ENCODE data around the gene SHTN1.

Gene SHTN1

DNA sequence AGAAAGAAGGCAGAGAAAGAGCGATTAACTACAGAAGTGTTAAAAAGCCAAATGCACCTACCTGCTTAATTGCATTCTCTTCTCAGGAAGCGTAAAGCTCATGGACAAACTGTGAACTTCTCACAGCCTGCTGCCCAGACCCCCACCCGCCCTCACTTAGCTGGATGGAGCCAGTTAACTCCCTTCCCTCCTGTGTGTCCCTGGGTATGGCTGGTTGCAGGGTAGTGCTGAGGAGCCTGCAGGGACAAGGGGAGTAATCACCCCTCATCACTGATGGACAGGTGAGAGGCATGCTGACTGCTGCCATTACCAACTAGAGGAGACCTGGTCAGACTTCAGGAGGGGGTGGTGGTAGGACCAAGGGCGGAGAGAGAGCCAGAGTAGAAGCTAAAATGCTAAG, 118.2 kb downstream of the SHTN1 start:
- Histone ChIP-seq H3K9ac (ENCODE audit: low read length) (no peak overlapping the region), H3K4me3 (ENCODE audit: low read length) (no peak overlapping the region), H3K4me1 (ENCODE audit: control insufficient read depth, low read depth, low read length) (peaks cover 21% of the 10 kb centered on the region), H3K27me3 (ENCODE audit: control insufficient read depth, insufficient read depth, low read length) (no peaks in the 10 kb centered on the region), H3K27ac (ENCODE audit: low read length) (no peak overlapping the region), H3K36me3 (ENCODE audit: control insufficient read depth, low read depth, low read length) (no peaks in the 10 kb centered on the region), H3K9me3 (ENCODE audit: control insufficient read depth, low read depth, low read length) (no peaks in the 10 kb centered on the region)

DNA sequence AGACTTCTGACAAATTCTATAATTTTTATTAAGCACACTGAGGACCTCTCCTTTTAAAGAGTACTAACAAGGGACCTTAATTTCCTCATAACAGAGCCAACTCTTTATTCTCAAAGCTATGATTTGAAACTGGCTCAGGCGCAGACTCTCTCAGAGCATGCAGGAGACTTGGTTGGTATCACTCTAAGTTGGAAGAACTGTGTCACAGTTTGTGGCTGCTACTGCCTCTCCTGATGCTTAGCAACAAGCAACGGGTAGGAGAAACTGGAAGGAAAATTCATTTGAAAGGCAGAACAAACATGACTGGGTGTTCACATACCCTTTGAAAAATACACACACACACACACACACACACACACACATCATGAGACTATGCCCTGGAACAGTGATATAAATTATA, 122.3 kb downstream of the SHTN1 start:
- Histone ChIP-seq H3K27ac (ENCODE audit: low read length) (no peak overlapping the region), H3K9me3 (ENCODE audit: control insufficient read depth, low read depth, low read length) (no peaks in the 10 kb centered on the region), H3K4me3 (ENCODE audit: low read length) (no peak overlapping the region), H3K36me3 (ENCODE audit: control insufficient read depth, low read depth, low read length) (no peaks in the 10 kb centered on the region), H3K9ac (ENCODE audit: low read length) (no peak overlapping the region), H3K4me1 (ENCODE audit: control insufficient read depth, low read depth, low read length) (peaks cover 30% of the 10 kb centered on the region), H3K27me3 (ENCODE audit: control insufficient read depth, insufficient read depth, low read length) (peaks cover 1% of the 10 kb centered on the region)

DNA sequence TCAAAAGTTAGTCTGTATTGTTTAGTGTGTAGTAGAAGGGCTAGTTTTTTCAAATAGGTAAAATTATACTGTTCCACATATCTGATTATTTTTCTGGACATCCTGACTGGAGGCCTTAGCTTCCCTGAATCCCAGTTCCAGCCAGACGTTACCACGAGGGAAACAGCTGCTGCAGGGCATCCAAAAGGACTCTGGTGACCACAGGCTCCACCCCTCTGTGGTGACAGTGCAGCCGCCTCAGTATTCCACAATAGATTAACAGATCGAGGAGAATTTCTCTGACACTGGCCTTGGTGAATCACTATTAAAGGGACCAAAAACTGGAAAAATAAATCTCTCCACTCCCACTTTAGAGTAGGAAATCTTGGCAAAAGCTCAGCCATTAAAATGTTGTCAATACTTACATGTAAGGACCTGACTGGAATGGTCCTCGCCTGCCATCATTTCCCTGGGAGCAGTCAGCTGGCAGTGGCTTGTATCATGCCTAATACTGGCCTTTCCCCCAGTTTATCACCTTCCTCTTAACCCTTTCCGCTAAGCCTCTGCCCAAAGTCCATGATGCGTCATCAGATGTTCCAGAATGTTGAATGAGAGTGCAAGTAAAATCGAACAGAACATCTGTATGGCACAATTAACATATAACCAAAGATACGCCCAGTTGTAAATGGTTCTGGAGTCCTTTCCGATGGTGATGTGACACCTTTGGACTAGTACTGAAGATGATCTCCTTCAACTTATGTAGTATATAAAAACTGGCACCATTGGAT, 124.1 kb downstream of the SHTN1 start:
- H3K36me3 ChIP-seq (ENCODE audit: control insufficient read depth, low read depth, low read length) = no peaks in the 10 kb centered on the region
- no peak overlapping the region for H3K9ac ChIP-seq (ENCODE audit: low read length)
- no peak overlapping the region for H3K27ac ChIP-seq (ENCODE audit: low read length)
- peaks cover 7% of the 10 kb centered on the region for H3K27me3 ChIP-seq (ENCODE audit: control insufficient read depth, insufficient read depth, low read length)
- H3K9me3 ChIP-seq (ENCODE audit: control insufficient read depth, low read depth, low read length) = no peaks in the 10 kb centered on the region
- H3K4me3 ChIP-seq (ENCODE audit: low read length) = no peak overlapping the region
- peaks cover 20% of the 10 kb centered on the region for H3K4me1 ChIP-seq (ENCODE audit: control insufficient read depth, low read depth, low read length)

DNA sequence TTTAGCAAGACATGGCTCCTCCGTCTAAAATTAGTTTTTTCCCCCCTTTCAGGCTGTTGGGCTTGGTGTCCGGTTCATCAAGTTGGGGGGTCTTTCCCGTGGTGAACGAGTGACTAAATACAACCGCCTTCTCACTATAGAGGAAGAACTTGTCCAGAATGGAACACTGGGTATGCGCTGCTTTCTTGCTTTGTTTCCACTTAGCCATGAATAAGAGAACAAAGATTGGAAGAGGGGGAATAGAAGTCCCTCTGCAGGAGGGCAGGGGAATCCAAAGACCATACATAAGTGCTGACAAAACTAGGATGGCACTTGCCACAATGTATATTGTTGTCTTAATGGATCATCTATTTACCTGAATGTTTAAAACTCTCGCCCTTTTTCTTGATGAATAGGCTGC, 125.2 kb downstream of the SHTN1 start:
- Histone ChIP-seq H3K27ac (ENCODE audit: low read length) (no peak overlapping the region), H3K9me3 (ENCODE audit: control insufficient read depth, low read depth, low read length) (no peaks in the 10 kb centered on the region), H3K27me3 (ENCODE audit: control insufficient read depth, insufficient read depth, low read length) (peaks cover 7% of the 10 kb centered on the region), H3K4me3 (ENCODE audit: low read length) (no peak overlapping the region), H3K9ac (ENCODE audit: low read length) (no peak overlapping the region), H3K4me1 (ENCODE audit: control insufficient read depth, low read depth, low read length) (peaks cover 20% of the 10 kb centered on the region), H3K36me3 (ENCODE audit: control insufficient read depth, low read depth, low read length) (no peaks in the 10 kb centered on the region)

DNA sequence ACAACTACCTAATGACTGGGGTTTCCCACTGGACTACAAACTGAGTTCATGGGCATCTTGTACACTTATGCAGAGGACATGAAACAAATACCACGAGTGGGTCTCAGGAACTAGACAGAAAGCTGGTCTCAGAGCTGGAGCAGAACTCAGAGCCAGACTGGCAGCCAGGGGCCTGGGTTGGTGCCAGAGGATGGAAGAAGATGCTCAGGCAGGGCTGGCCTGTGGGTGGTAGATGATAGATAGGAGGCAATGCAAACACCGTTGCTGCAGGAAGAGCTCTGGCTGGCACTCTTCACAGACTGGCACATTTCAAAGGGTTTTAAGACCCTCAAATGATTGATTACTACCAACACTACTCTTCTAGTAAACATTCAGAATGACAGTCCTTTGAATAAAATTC, 126.9 kb downstream of the SHTN1 start:
- H3K27ac ChIP-seq (ENCODE audit: low read length) = no peak overlapping the region
- H3K9ac ChIP-seq (ENCODE audit: low read length) = no peak overlapping the region
- no peaks in the 10 kb centered on the region for H3K36me3 ChIP-seq (ENCODE audit: control insufficient read depth, low read depth, low read length)
- H3K4me1 ChIP-seq (ENCODE audit: control insufficient read depth, low read depth, low read length) = peaks cover 35% of the 10 kb centered on the region
- H3K4me3 ChIP-seq (ENCODE audit: low read length) = no peak overlapping the region
- no peaks in the 10 kb centered on the region for H3K9me3 ChIP-seq (ENCODE audit: control insufficient read depth, low read depth, low read length)
- peaks cover 7% of the 10 kb centered on the region for H3K27me3 ChIP-seq (ENCODE audit: control insufficient read depth, insufficient read depth, low read length)

DNA sequence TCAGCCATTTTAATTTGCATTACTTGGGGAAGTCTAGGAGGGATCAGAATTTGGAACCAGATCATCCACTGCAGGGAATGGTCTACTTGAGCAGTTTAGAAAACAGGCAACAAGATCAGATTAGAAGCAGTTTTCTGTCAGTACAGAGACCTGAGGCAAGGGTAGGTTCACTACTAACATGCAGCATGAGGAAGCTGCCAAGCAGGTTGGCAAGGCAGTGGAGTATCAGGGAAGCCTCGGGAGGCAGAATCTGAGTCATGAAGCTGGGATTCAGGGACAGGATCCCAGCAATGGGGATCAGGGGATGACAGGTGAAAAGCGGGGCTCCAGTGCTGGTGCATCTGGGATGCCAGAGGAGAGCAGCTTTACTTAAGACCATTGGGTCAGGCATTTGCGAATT, 127.6 kb downstream of the SHTN1 start:
- Histone ChIP-seq H3K27me3 (ENCODE audit: control insufficient read depth, insufficient read depth, low read length) (peaks cover 7% of the 10 kb centered on the region), H3K4me3 (ENCODE audit: low read length) (no peak overlapping the region), H3K27ac (ENCODE audit: low read length) (no peak overlapping the region), H3K36me3 (ENCODE audit: control insufficient read depth, low read depth, low read length) (no peaks in the 10 kb centered on the region), H3K9ac (ENCODE audit: low read length) (no peak overlapping the region), H3K4me1 (ENCODE audit: control insufficient read depth, low read depth, low read length) (peaks cover 43% of the 10 kb centered on the region), H3K9me3 (ENCODE audit: control insufficient read depth, low read depth, low read length) (no peaks in the 10 kb centered on the region)

DNA sequence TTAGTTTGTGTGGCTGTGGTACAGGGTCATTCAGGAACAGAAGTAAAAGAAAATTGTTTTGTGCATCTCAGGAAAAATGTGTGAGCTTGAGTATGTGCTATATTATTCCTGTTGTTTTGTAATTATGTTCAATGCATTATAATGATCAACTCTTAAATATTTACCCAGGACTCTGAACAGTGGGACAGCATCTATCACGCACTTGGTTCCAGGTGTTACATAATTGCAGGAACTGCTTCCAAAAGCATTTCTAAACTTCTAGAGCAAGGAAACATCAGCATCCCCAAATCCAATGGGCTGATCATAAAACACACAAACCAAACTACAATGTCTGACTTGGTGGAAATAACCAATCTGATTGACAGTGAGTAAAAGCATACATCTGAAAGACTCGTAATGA, 129.1 kb downstream of the SHTN1 start:
- no peaks in the 10 kb centered on the region for H3K9me3 ChIP-seq (ENCODE audit: control insufficient read depth, low read depth, low read length)
- H3K4me1 ChIP-seq (ENCODE audit: control insufficient read depth, low read depth, low read length) = peaks cover 44% of the 10 kb centered on the region
- H3K4me3 ChIP-seq (ENCODE audit: low read length) = no peak overlapping the region
- no peak overlapping the region for H3K9ac ChIP-seq (ENCODE audit: low read length)
- H3K27ac ChIP-seq (ENCODE audit: low read length) = no peak overlapping the region
- peaks cover 7% of the 10 kb centered on the region for H3K27me3 ChIP-seq (ENCODE audit: control insufficient read depth, insufficient read depth, low read length)
- no peaks in the 10 kb centered on the region for H3K36me3 ChIP-seq (ENCODE audit: control insufficient read depth, low read depth, low read length)

DNA sequence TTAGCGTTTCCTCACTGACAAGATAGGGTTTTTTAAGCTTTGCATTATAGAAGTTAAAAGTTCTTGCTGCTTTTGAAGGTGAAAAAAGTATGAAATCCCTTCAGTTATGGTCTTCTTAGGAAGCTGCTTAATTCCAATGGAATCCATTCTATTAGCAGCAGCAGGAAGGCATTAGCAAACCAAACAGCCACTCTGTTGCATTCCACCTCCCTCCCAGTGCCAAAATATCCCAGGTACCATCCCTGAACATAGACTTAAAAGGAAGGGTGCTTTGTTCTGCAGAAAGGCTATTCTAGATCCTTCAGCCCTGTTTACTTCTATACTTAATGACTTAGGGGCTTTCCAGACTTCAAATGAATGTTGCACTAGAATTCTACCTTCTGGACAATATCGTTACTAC, 131.9 kb downstream of the SHTN1 start:
- H3K4me1 ChIP-seq (ENCODE audit: control insufficient read depth, low read depth, low read length) = peaks cover 23% of the 10 kb centered on the region
- no peaks in the 10 kb centered on the region for H3K36me3 ChIP-seq (ENCODE audit: control insufficient read depth, low read depth, low read length)
- H3K9ac ChIP-seq (ENCODE audit: low read length) = no peak overlapping the region
- H3K27me3 ChIP-seq (ENCODE audit: control insufficient read depth, insufficient read depth, low read length) = peaks cover 7% of the 10 kb centered on the region
- no peak overlapping the region for H3K27ac ChIP-seq (ENCODE audit: low read length)
- H3K4me3 ChIP-seq (ENCODE audit: low read length) = no peak overlapping the region
- no peaks in the 10 kb centered on the region for H3K9me3 ChIP-seq (ENCODE audit: control insufficient read depth, low read depth, low read length)

DNA sequence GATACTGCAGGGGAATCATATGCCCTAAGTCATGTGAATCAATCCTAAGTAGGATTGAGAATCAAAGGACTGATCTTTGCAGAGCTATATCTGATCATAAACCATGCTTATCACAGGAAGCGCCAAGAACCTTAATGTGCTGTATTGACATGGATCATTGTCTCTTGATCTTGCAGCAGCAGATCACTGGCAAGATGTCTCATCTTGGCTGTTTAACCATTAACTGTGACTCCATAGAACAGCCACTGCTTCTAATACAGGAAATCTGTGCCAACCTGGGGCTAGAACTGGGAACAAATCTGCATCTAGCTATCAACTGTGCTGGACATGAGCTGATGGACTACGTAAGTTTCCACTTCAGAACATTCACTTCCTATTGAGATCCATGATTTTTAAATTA, 134.0 kb downstream of the SHTN1 start:
- H3K27ac ChIP-seq (ENCODE audit: low read length) = no peak overlapping the region
- H3K27me3 ChIP-seq (ENCODE audit: control insufficient read depth, insufficient read depth, low read length) = no peaks in the 10 kb centered on the region
- H3K4me3 ChIP-seq (ENCODE audit: low read length) = no peak overlapping the region
- H3K9ac ChIP-seq (ENCODE audit: low read length) = no peak overlapping the region
- no peaks in the 10 kb centered on the region for H3K36me3 ChIP-seq (ENCODE audit: control insufficient read depth, low read depth, low read length)
- no peaks in the 10 kb centered on the region for H3K9me3 ChIP-seq (ENCODE audit: control insufficient read depth, low read depth, low read length)
- H3K4me1 ChIP-seq (ENCODE audit: control insufficient read depth, low read depth, low read length) = peaks cover 23% of the 10 kb centered on the region

DNA sequence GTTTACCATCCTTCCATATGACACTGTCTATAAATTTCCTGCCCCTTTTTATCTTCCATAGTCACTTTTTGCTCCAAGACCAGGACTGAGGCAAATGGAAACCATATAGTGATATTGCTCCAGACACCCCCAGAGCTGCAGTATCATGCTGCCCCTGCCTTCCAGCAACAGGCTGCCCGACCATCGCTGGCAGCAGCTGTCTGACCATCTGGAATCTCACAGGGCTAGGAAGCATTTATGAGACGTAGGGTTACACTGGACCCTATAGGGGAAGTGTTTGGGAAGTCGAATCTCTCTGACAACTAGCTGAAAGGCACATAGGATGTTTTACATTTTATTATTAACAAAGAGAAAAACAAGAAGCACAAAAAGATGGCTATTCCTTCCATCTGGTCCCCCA, 136.3 kb downstream of the SHTN1 start:
- Histone ChIP-seq H3K4me1 (ENCODE audit: control insufficient read depth, low read depth, low read length) (peaks cover 14% of the 10 kb centered on the region), H3K4me3 (ENCODE audit: low read length) (no peak overlapping the region), H3K9me3 (ENCODE audit: control insufficient read depth, low read depth, low read length) (no peaks in the 10 kb centered on the region), H3K27me3 (ENCODE audit: control insufficient read depth, insufficient read depth, low read length) (no peaks in the 10 kb centered on the region), H3K9ac (ENCODE audit: low read length) (no peak overlapping the region), H3K27ac (ENCODE audit: low read length) (no peak overlapping the region), H3K36me3 (ENCODE audit: control insufficient read depth, low read depth, low read length) (no peaks in the 10 kb centered on the region)

DNA sequence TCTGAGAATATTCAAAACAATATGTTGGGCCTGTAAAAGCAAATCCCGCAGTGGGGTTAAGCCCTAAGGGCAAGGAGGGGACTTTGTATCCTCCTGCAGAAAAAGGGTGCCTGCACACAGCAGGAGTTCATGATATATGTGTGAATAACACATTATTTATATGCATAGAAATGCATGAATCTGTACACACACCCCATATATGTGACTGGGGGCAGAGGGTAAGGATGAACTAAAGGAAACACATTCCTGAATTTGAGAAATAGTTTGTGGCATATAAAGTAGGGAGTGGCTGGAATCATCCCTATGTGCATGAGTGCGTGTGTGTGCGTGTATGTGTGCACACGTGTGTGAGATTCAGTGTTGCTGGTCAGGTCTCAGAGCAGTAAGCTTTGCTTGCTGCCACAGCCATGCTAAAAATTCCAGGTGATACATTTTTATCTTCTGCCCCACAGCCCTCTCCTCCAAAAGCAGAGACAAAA, 136.8 kb downstream of the SHTN1 start:
- H3K4me1 ChIP-seq (ENCODE audit: control insufficient read depth, low read depth, low read length) = peaks cover 9% of the 10 kb centered on the region
- no peak overlapping the region for H3K27ac ChIP-seq (ENCODE audit: low read length)
- H3K9ac ChIP-seq (ENCODE audit: low read length) = no peak overlapping the region
- H3K36me3 ChIP-seq (ENCODE audit: control insufficient read depth, low read depth, low read length) = no peaks in the 10 kb centered on the region
- no peaks in the 10 kb centered on the region for H3K27me3 ChIP-seq (ENCODE audit: control insufficient read depth, insufficient read depth, low read length)
- no peak overlapping the region for H3K4me3 ChIP-seq (ENCODE audit: low read length)
- no peaks in the 10 kb centered on the region for H3K9me3 ChIP-seq (ENCODE audit: control insufficient read depth, low read depth, low read length)

DNA sequence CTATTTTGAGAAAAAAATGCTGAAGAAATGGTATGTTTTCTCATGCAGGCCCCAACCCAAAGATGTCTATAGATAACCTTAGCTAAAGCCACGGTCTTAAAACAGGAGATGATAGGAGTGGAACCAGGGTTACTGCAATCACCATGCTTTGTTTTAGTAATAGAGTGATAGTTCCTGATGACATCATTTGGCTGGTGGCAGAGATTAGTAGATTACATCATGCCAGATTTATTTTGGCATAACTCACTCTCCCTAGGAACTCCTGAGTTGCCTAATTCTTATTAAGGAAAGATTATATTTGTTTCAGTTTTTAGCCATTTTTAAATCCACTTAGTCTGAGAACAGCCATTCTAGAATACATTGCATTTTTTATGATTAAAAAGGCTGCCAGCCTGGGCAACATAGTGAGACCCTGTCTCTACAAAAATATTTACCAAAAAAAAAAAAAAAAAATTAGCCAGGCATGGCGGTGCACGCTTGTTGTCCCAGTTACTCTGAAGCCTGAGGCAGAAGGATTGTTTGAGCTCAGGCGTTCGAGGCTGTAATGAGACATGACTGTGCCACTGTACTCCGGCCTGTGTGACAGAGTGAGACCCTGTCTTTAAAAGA, 137.9 kb downstream of the SHTN1 start:
- Histone ChIP-seq H3K4me3 (ENCODE audit: low read length) (no peak overlapping the region), H3K36me3 (ENCODE audit: control insufficient read depth, low read depth, low read length) (no peaks in the 10 kb centered on the region), H3K4me1 (ENCODE audit: control insufficient read depth, low read depth, low read length) (no peaks in the 10 kb centered on the region), H3K27ac (ENCODE audit: low read length) (no peak overlapping the region), H3K27me3 (ENCODE audit: control insufficient read depth, insufficient read depth, low read length) (no peaks in the 10 kb centered on the region), H3K9ac (ENCODE audit: low read length) (no peak overlapping the region), H3K9me3 (ENCODE audit: control insufficient read depth, low read depth, low read length) (no peaks in the 10 kb centered on the region)

All from iPS-18a (cell line).